HL-60 (cell line): ENCODE data around the gene PACRG.

ENCODE experiments used
- DNase-seq, 2 experiments: peaks; one replicate each; pipeline ENCODE4 v3.0.0-alpha.2; 2010 to 2020; ENCODE audit warnings: low read depth in 1 of 2, low spot score in 1 of 2
- H3K27ac ChIP-seq: fragments of 250-450 bp; sonication (Bioruptor Pico); replicated peaks from 2 replicates; pipeline ENCODE4 v1.5.1; 2020; ENCODE audit warnings: mild to moderate bottlenecking, moderate library complexity
- H3K27me3 ChIP-seq: fragments of 250-450 bp; sonication (Bioruptor Pico); 2 replicates; pipeline ENCODE4 v1.5.1; 2021; ENCODE audit warnings: mild to moderate bottlenecking, moderate library complexity; ENCODE audit not compliant: insufficient read depth, poor library complexity, severe bottlenecking
- H3K4me3 ChIP-seq: replicated peaks from 2 replicates; pipeline ENCODE4 v1.5.1; 2011; ENCODE audit warnings: mild to moderate bottlenecking, control low read depth, low read length; ENCODE audit not compliant: insufficient read depth
- CTCF ChIP-seq: IDR thresholded peaks from one replicate; pipeline ENCODE4 v1.5.1; 2011; ENCODE audit warnings: low read length, control low read depth, inconsistent platforms; ENCODE audit not compliant: insufficient read depth
- GABPA ChIP-seq: IDR thresholded peaks from 2 replicates; pipeline ENCODE4 v1.6.1; 2012; ENCODE audit warnings: low read depth
- POLR2AphosphoS5 ChIP-seq: IDR thresholded peaks from 2 replicates; pipeline ENCODE4 v1.6.1; 2012; ENCODE audit warnings: low read depth
- REST ChIP-seq: IDR thresholded peaks from 2 replicates; pipeline ENCODE4 v1.6.1; 2012; ENCODE audit warnings: low read depth; ENCODE audit not compliant: insufficient replicate concordance
- SPI1 ChIP-seq: IDR thresholded peaks from 2 replicates; pipeline ENCODE4 v1.6.1; 2012; ENCODE audit warnings: low read depth, mild to moderate bottlenecking, borderline replicate concordance

PACRG gene

GRCh38 chr6:163133017-163133416 is 405.2 kb downstream of the PACRG start:
- Histone ChIP-seq H3K27me3 (no peaks in the 10 kb centered on the region), H3K4me3 (no peak overlapping the region), H3K27ac (no peak overlapping the region)
- TF ChIP-seq SPI1, result no peak
- TF ChIP-seq CTCF, result no peak
- TF ChIP-seq GABPA, result no peak
- no peak for TF ChIP-seq POLR2AphosphoS5
- TF ChIP-seq REST, result no peak
- DNase-seq, result no peak

- TF ChIP-seq CTCF (no peak), REST (no peak), SPI1 (no peak), GABPA (no peak), POLR2AphosphoS5 (no peak)
- Histone ChIP-seq H3K27me3 (no peaks in the 10 kb centered on the region), H3K27ac (no peak overlapping the region), H3K4me3 (no peak overlapping the region)
- DNase-seq, result no peak
Observed at GRCh38 chr6:163133691-163134090, 405.9 kb downstream of the PACRG start.

GRCh38 chr6:163136681-163137397 is 409.1 kb downstream of the PACRG start:
- H3K4me3 ChIP-seq, result no peak overlapping the region
- DNase-seq, result no peak
- H3K27me3 ChIP-seq, result no peaks in the 10 kb centered on the region
- TF ChIP-seq CTCF (no peak), POLR2AphosphoS5 (no peak), SPI1 (no peak), GABPA (no peak), REST (no peak)
- no peak overlapping the region for H3K27ac ChIP-seq
